ENCODE results near the gene NAGS. TPM values are rescaled to one million over a fixed set of nuclear protein-coding genes. Genes with fewer than 3 reads are reported as not detected.

The NAGS gene
- polyA plus RNA-seq, 1 of the 3 experiments (the other 2 are of a cell fraction) = 1.7 TPM

GRCh38 chr17:44044071-44044470, 39.6 kb downstream of the NAGS start:
- Histone ChIP-seq H3K79me2 (ENCODE audit: insufficient read depth) (peaks cover 98% of the 10 kb centered on the region), H4K20me1 (ENCODE audit: insufficient read depth) (peaks cover 52% of the 10 kb centered on the region), H3K27me3 (ENCODE audit: insufficient read depth) (no peaks in the 10 kb centered on the region), H3K4me2 (no peak overlapping the region; the same call in 1 of the 2 replicates), H3F3A (replicated peaks; ENCODE audit: insufficient read depth) (peaks cover 36% of the 10 kb centered on the region), H3K36me3 (replicated peaks in 1 of 2; ENCODE audit: control insufficient read depth in 1 of 2, insufficient read depth in 2 of 2, low read length in 1 of 2) (peaks cover 10 to 37% of the 10 kb centered on the region in 2 experiments), H3K27ac (ENCODE audit: low read depth in 2 of 2, low read length in 1 of 2) (0 out of 4 replicates have a peak overlapping the region, but pooled peaks of 1 of the 2 experiments have one; percentile 5), H3K4me3 (ENCODE audit: low read depth in 2 of 2, low read length in 1 of 2) (no peak overlapping the region), H2AFZ (ENCODE audit: low read depth) (no peak overlapping the region), H3K9ac (no peak overlapping the region), H3K4me1 (ENCODE audit: control insufficient read depth in 1 of 2, insufficient read depth in 2 of 2, low read depth in 1 of 2, low read length in 1 of 2) (peaks cover 0 to 7% of the 10 kb centered on the region in 2 experiments; a peak in 2 of 4 replicates), H3K9me2 (no peaks in the 10 kb centered on the region), H3K9me3 (no peaks in the 10 kb centered on the region)
- DNase-seq = no peak
- TF ChIP-seq EP300 (IDR thresholded peaks at IDR 0.05; ENCODE audit: borderline replicate concordance in 1 of 2, low read depth in 1 of 2, low read length in 1 of 2) (no peak), GABPA (IDR thresholded peaks at IDR 0.05; ENCODE audit: low read depth) (no peak), FOXJ3 (CRISPR knock-in tag; IDR thresholded peaks at IDR 0.05) (no peak), SMC3 (IDR thresholded peaks at IDR 0.05; ENCODE audit: low read depth, low read length) (no peak), MEF2A (IDR thresholded peaks at IDR 0.05; ENCODE audit: borderline replicate concordance, low read depth) (no peak), RFX5 (IDR thresholded peaks at IDR 0.05; ENCODE audit: low read length) (no peak), POLR2AphosphoS5 (IDR thresholded peaks at IDR 0.05; ENCODE audit: low read depth, low read length) (no peak), TCF12 (IDR thresholded peaks at IDR 0.05) (no peak), TAF1 (IDR thresholded peaks at IDR 0.05; ENCODE audit: borderline replicate concordance, low read depth, low read length) (no peak), USF2 (IDR thresholded peaks at IDR 0.05; ENCODE audit: borderline replicate concordance, low read depth, low read length) (no peak), ZBTB33 (IDR thresholded peaks at IDR 0.05; ENCODE audit: borderline replicate concordance, low read depth) (no peak), CHD2 (IDR thresholded peaks at IDR 0.05; ENCODE audit: low read length, partially characterized antibody) (no peak), FOXM1 (IDR thresholded peaks at IDR 0.05; ENCODE audit: low read depth) (no peak), EZH2phosphoT487 (IDR thresholded peaks at IDR 0.05; ENCODE audit: borderline replicate concordance, low read depth) (no peak), NFIC (IDR thresholded peaks at IDR 0.05; ENCODE audit: borderline replicate concordance) (no peak)
- WGBS (ENCODE audit: low lambda C conversion rate) = 41% methylated on average over 1 of the region's 1 CpG
- POLR2A ChIA-PET = interaction anchor here (0.7 to 2.0 kb wide), 3 partner anchors 13 to 33 kb away, joined by 3 to 4 read pairs (median 4); partner anchors contain the start of gene LSM12
- CTCF ChIA-PET = interaction anchor here (0.7 to 5.3 kb wide), 7 partner anchors 17 to 100 kb away, joined by 3 to 52 read pairs (median 9); partner anchors contain the start of gene G6PC3

GRCh38 chr17:44045486-44045885, 41.1 kb downstream of the NAGS start:
- no peak overlapping the region for H3K4me3 ChIP-seq (ENCODE audit: low read depth in 2 of 2, low read length in 1 of 2)
- H3K4me2 ChIP-seq = no peak overlapping the region
- no peaks in the 10 kb centered on the region for H3K27me3 ChIP-seq (ENCODE audit: insufficient read depth)
- H3K9me3 ChIP-seq = no peaks in the 10 kb centered on the region
- peaks cover 0 to 1% of the 10 kb centered on the region in 2 experiments; a peak in 1 of 4 replicates for H3K4me1 ChIP-seq (ENCODE audit: control insufficient read depth in 1 of 2, insufficient read depth in 2 of 2, low read depth in 1 of 2, low read length in 1 of 2)
- peaks cover 11 to 47% of the 10 kb centered on the region in 2 experiments for H3K36me3 ChIP-seq (replicated peaks in 1 of 2; ENCODE audit: control insufficient read depth in 1 of 2, insufficient read depth in 2 of 2, low read length in 1 of 2)
- ChIA-PET CTCF (interaction anchor here (2.3 kb wide), 1 partner anchor 102 kb away, joined by 10 read pairs; no protein-coding TSS in a partner anchor), POLR2A (no interaction called here)
- DNase-seq = no peak
- WGBS (ENCODE audit: low lambda C conversion rate) = 95% methylated on average over 4 of the region's 4 CpGs
- H3K27ac ChIP-seq (ENCODE audit: low read depth in 2 of 2, low read length in 1 of 2) = no peak overlapping the region
- peaks cover 39% of the 10 kb centered on the region for H3F3A ChIP-seq (replicated peaks; ENCODE audit: insufficient read depth)
- H3K79me2 ChIP-seq (ENCODE audit: insufficient read depth) = peaks cover 98% of the 10 kb centered on the region
- no peak overlapping the region for H3K9ac ChIP-seq
- no peaks in the 10 kb centered on the region for H3K9me2 ChIP-seq
- H2AFZ ChIP-seq (ENCODE audit: low read depth) = no peak overlapping the region
- H4K20me1 ChIP-seq (ENCODE audit: insufficient read depth) = peaks cover 52% of the 10 kb centered on the region
- no peak for TF ChIP-seq SMC3 (IDR thresholded peaks at IDR 0.05; ENCODE audit: low read depth, low read length)
- no peak for TF ChIP-seq USF1 (IDR thresholded peaks at IDR 0.05; ENCODE audit: borderline replicate concordance, low read depth)
- TF ChIP-seq NFIC (IDR thresholded peaks at IDR 0.05; ENCODE audit: borderline replicate concordance) = no peak
- TF ChIP-seq TEAD4 (IDR thresholded peaks at IDR 0.05; ENCODE audit: borderline replicate concordance, insufficient read depth) = no peak
- TF ChIP-seq IRF3 (IDR thresholded peaks at IDR 0.05; ENCODE audit: low read depth, low read length) = no peak
- no peak for TF ChIP-seq NRF1 (IDR thresholded peaks at IDR 0.05; ENCODE audit: low read depth, low read length)
- TF ChIP-seq RFX5 (IDR thresholded peaks at IDR 0.05; ENCODE audit: low read length) = no peak
- no peak for TF ChIP-seq FOSL2 (IDR thresholded peaks at IDR 0.05; ENCODE audit: borderline replicate concordance, low read depth)
- TF ChIP-seq PBX3 (IDR thresholded peaks at IDR 0.05) = no peak
- no peak for TF ChIP-seq TAF1 (IDR thresholded peaks at IDR 0.05; ENCODE audit: borderline replicate concordance, low read depth, low read length)
- TF ChIP-seq FOXM1 (IDR thresholded peaks at IDR 0.05; ENCODE audit: low read depth) = no peak
- TF ChIP-seq EP300 (IDR thresholded peaks at IDR 0.05; ENCODE audit: borderline replicate concordance in 1 of 2, low read depth in 1 of 2, low read length in 1 of 2) = no peak

All from SK-N-SH (cell line).